Lower leg skin (tissue), 3 donors: ENCODE results near the gene WDFY4.

Source experiments
- CTCF ChIP-seq, 3 donors: fragments of 450-650 bp; IDR thresholded peaks; one replicate each; pipeline ENCODE4 v1.5.1; 2016; ENCODE audit warnings: antibody characterized with exemption in 3 of 3, mild to moderate bottlenecking in 3 of 3, moderate library complexity in 2 of 3
- POLR2A ChIP-seq, 2 donors: fragments of 450-650 bp; IDR thresholded peaks; one replicate each; pipeline ENCODE4 v1.6.1; 2016 to 2017; ENCODE audit warnings: antibody characterized with exemption in 2 of 2, mild to moderate bottlenecking in 1 of 2, moderate library complexity in 1 of 2

GRCh38 chr10:48645600-48645999 is 39.1 kb upstream of the WDFY4 start:
- TF ChIP-seq CTCF (IDR thresholded peaks at IDR 0.05) = no peak
- no peak for TF ChIP-seq POLR2A (IDR thresholded peaks at IDR 0.05)
